IPS-11a (cell line): ENCODE data around the gene TBX15.

ENCODE experiments used
- H3K4me3 ChIP-seq: one replicate; pipeline ENCODE4 v1.5.1; 2013; ENCODE audit warnings: low read depth, low read length, control low read depth

The TBX15 gene

DNA sequence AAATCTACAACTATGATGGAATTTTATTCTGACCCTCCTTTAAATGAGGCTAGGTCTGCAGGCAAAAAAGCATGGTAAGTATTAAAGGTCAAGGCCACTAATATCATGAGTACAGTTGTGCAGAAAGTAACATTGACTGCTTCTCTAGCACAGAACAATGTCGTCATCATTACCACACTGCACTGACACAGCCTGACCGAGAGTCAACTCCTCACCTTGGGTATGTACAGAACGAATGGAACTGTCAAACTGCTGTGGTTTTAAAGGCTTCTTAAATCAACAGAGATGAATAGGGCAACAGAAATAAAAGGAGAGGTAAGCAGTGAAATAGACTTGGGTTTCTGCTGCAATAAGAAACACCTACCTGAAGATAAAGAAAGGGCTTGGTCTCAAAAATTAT lies 88.8 kb downstream of the TBX15 start:
- H3K4me3 ChIP-seq = no peak overlapping the region

DNA sequence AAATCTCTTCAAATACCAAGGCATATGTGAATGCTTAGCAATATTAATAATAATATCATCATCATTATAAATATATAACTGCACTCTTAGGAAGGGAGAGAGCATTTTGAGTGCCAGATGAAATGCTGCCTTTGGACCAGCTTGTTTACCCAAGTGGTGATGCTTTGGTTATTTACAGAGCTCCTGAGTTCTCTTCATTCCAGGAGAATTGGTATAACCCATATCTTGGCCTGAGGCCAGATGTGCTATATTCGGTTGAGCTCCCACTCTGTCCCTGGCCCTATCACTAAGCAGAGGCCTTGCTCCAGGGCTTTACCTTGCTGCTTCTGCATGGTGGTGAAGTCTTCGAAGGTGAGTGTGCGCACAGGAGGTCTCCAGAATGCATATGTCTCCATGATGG lies 89.4 kb downstream of the TBX15 start:
- no peak overlapping the region for H3K4me3 ChIP-seq

DNA sequence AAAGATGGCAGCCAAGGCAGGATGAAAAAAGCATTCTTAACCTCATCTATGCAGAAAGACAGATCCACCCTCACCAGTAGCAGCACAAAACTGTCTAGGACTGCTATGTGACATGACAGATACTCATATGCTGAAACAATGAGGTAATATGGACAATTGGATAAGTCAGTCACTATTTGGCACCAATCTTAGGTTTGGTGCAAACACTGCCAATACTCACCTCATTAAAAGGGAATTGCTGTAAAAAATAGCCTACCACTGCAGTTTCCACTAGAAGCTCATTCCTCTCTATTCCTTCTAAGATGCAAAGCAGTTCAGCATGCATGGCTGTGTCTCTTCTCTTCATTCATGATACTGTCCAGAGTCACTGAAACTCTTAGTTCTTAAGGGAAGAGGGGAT lies 91.7 kb downstream of the TBX15 start:
- no peak overlapping the region for H3K4me3 ChIP-seq

DNA sequence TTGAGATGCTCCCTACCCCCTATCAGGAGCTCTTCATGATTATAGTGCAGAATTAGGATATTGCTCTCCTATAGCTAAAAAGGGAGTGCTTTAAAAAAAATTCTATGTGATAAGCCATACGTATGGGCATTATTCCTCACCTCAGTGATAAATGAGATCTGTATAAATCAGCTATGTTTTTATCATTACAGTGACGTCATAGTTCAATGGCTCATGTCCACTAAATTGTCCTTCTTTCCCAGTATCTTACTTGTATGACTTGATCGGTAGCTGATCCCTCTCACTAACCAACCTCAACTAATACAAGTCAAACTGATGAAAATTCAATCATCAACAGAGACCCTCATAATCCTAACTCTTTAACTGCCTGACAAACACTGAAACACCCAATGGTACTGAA lies 93.3 kb downstream of the TBX15 start:
- no peak overlapping the region for H3K4me3 ChIP-seq

DNA sequence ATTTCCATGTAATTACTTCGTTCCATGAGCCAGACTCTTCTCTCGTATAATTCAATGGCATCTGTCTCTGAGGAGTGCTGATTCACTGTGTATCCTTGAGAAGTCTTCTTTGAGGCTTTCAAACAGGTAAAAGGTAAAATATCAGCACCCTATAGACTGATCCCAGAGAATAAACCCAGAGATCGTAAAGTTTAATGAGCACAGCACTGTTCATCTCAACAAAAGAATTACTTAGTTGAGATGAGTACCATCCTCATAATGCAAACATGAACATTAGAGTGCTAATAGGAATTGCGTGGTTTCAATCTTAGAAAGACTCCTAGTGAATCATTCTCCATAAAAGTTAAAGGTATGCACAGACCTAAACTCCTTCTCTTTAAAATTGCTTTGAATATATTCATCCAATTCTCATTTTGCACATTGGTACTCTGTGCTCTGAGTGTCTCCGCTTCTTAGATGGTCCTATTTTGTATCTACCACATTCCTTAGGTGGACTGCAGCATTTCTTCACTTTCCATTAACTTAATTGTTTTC lies 97.2 kb downstream of the TBX15 start:
- no peak overlapping the region for H3K4me3 ChIP-seq

DNA sequence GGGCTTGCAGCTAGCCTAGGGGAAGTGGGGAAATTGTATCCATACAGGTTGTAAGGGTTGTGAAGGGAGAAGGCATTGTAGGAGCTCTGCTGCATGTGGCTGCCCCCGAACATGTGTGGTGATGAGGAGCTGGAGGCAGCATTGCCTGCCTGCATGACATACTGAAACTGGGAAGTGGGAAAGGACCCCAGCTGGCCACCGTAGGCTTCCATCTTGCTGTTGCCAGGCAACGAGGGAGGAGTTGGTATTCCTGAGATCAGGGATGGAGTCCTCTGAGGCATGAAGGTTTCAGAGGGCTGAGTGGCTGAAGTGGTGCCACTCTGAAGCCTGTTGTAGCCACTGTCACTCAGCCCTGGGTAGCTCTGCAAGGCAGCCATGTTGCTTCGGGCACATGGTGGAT lies 103.2 kb downstream of the TBX15 start:
- no peak overlapping the region for H3K4me3 ChIP-seq

DNA sequence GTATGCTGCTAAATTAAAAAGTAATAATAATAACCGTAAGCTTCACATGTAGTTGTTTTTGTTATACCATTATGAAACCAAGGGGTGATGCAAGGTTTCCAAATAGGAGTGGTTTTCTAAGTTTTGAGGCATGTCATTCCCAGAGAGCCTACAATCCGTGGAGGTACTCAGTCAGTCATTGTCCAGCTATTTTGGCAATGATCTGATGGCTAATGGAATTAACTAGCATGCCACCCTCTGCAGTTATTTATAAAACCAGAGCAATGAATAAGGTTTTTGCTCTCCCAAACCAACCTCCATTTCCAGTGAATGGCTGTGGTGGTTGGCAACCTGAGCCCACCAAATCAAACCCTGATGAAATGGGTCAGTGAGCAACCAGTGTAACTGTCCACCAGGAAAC lies 106.4 kb downstream of the TBX15 start:
- no peak overlapping the region for H3K4me3 ChIP-seq

DNA sequence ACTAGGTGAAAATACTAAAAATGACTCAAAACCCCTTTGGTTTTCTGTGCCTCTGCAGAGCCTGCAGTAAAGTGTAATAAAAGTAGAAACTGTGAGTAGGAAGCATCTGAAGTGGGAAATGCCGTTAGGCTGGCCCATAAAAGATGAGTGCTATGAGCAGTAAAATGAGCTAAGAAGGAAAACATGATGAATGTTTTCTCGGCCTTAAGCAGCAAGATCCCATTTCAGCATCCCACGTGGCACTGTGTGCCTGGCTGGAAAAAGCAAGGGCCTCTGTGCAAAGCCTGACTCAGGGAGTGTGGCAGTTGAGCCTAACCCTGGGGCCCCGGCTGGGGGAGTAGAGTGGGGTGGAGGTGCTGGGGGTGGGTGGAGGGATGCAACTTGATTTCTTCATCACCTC lies 109.5 kb downstream of the TBX15 start:
- no peak overlapping the region for H3K4me3 ChIP-seq

DNA sequence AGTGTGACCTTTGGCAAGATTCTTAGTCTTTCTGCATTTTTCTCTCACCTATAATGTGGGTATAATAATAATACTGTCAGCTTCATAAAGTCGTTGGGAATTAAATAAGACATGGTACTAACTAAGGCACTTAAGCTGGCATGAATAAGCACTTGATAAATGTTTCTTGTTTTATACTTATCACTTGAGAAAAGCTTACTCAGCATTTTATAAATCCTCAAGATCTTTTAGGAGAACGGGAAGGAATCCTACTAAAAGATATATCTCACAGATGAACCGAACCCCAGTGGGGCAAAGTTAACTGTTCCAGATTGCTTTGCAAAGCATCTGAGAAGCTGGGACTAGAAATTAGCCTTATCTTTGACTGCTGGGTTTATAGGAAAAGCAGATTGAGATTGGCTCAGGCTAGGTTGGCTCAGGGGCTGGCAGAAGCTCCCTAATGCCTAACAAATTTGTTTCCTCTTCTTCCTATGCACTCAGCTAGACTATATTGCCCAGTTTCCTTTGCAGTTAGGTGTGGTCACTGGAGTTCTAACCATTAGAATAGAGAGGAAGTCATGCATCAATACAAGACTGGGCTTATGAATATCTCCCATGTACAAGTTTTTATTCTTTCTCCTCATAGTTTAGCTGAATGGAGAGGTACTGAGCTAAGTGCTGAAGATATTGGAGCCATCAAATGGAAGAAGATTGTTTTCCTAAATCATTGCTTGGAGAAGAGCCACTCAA lies 110.3 kb downstream of the TBX15 start:
- no peak overlapping the region for H3K4me3 ChIP-seq

DNA sequence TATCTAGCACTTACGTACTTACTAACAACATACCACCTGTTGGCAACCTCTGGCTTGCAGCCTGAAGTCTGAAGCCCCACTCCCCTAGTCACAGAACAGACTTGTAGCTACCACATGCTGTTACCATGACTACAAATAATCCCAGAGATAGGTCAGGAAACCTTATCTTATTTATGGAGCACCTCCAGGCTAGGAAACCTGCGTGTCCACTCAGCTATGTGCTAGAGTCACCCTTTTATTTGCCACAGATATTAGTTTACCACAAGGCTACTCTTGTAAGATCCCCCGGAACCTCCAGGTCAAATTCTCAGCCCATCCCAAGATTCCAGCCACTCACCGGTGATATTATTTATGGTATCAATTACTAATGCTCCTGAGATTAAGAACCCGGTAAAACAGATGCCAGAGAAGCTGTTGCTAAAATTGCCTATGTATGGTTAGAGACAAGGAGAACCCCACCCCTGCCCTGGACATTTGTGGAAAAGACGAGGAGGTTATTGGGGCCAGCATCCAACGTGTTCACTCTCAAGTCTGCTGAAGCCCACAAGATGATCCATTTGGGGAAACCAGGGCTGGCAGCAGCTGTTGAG lies 116.5 kb downstream of the TBX15 start:
- no peak overlapping the region for H3K4me3 ChIP-seq

DNA sequence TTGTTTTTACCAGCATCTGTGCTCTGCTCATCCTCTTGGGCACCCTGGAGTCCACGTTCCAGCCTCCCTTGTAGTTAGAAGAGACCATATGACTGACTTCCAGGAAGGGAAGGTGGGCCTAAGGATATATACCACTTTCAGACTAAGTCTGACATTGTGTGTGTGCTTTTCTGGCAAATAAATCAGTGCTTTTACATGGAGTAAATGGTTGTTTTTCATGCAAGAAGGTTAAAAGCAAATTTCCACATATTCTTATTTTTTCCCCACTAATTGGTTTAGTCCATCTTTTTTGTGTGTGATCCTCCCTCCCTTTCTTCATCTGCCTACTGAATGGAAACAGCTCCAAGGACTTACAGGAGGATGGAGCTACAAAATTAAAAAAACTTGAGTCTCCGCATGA lies 119.8 kb downstream of the TBX15 start:
- no peak overlapping the region for H3K4me3 ChIP-seq

DNA sequence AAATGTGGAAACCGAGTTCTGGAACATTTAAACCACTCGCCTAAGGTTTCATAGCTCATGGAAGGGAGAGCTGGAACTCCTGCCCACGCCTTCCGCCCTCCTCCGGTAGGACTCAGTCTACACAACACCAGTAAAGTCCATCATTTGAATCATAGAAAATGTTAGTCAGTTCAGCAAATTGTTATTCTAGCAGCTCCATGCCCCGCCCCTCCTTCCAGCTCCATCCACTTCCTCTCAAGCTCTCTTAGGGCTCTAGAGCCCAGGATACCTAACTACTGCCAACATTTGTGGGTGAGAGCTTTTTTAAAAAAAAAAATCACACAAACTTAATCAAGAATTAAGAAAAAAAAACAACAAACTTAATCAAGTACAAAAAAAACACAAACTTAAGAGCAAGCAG lies 121.8 kb downstream of the TBX15 start:
- no peak overlapping the region for H3K4me3 ChIP-seq

DNA sequence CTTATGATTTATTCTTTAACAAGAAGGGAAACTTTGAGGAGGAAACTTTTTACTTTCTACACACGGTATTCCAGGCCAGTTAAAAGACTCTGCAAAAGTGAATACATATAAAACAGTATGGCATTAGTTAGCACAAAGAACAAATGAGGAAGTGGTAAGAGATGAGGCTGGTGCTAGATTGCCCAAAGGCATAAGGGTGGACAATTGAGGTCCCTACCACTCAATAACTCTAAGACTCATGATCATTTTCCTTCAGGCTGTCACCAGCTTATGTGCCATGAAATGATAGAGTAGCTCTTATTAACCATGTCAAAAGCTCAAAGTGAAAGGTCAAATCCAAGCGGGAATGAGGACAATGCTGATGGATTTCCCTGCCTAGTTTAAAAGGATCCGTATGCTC lies 124.5 kb downstream of the TBX15 start:
- no peak overlapping the region for H3K4me3 ChIP-seq

DNA sequence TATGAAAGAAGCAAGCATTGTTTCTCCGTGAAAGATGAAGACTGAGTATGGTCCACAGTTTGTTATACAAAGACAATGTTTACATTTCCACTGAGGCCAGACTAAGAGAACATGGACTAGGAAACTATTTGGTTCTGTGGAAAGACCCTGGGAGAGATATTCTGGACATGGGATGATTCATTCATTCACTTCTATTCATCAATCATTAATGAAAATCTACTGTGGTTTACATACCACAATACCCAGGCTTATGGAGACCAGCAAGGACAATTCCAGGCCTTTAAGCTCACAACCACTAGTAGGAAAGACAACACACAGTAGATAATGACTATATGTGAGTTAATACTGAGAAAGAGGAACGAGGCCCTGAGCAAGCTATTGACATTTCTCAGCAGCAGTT lies 125.4 kb downstream of the TBX15 start:
- H3K4me3 ChIP-seq = no peak overlapping the region

DNA sequence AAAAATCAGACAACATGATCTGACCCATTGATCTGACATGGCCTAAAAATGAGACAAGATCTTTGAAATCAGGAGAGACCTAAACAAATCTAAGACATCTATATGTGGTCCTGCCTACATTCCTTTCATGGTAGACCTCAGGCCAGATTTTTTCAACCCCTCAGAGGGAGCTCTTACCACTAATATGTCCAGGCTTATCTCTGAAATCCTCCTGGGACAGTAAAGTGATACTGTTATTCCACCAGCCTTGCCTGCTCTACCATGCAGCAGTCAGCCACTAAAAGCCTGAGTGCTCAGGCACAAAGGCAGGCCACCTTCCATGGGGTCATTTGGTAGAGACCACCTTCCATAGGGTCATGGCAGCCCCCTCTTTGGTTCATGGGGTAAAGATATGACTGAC lies 126.9 kb downstream of the TBX15 start:
- no peak overlapping the region for H3K4me3 ChIP-seq

DNA sequence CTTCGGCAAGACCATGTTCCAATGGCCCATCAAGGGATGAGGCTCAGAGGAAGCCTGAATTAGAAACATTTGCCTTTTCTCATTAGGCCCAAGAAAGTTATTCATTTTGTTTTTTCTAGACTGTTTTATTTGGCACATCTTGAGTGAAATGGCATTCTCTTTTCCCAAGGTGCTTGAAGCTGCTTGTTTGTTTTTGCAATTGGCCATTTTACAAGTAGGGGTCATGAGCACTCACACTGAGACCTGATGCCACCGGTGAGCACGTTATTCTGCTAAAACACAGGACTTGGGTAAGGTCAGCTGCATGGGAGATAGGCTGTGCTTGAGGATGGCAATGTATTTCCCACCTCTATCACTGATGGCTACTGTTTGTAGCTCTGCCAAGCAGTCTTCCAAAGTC lies 128.1 kb downstream of the TBX15 start:
- H3K4me3 ChIP-seq = no peak overlapping the region

DNA sequence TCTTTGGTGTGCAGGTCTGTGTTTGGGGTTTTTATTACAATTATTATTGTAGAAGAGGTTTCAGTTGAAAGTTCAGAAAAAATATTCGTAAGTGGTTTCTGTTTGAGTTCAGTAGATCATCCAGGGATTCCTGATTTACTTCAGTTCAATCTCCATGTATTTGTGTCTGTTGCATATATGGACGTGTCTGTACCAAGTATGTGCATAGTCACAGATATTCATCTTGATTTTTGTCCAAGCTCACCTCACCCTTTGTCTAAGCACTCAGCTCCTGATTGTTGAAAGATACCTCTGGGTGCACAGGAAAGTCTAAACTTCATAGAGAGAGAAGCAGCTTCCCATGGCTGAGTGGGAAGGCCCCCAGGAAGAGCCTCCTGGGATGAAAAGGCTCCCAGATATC lies 141.7 kb downstream of the TBX15 start:
- H3K4me3 ChIP-seq = no peak overlapping the region

DNA sequence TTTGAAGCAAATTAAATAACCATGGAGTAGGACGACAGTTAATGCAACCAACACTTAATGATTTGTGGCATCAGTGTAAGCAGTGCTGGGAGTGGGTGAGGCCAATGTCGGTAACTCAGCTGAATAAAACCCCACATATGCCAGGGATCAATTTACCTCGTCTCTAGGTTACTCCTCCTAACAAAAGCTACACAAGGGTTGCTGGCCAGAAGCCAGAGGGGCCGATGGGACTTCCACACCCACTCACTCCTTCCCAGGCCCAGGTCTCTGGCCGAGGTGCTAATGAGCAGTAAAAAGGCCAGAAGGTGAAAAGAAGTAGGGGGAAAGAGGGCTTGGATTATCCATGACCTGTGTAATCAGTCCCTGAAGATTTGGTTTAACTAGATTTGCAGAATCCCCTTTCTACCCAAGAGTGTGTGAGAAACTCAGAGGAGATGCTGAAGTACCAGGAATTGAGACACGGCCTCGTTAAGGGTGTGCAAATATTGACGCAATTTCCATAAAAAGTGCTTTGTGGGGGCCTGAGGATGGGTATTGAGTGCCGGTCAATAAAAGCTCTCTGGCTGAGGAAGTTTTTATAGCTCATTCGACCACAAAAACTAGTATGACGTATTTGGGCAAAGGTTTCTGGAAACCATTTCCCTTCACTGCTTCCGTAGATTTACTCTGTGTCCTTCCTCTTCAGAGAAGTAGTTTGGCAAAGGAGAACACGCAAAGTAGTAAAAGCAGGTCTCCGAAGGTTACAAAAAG lies 145.5 kb downstream of the TBX15 start:
- H3K4me3 ChIP-seq = no peak overlapping the region

DNA sequence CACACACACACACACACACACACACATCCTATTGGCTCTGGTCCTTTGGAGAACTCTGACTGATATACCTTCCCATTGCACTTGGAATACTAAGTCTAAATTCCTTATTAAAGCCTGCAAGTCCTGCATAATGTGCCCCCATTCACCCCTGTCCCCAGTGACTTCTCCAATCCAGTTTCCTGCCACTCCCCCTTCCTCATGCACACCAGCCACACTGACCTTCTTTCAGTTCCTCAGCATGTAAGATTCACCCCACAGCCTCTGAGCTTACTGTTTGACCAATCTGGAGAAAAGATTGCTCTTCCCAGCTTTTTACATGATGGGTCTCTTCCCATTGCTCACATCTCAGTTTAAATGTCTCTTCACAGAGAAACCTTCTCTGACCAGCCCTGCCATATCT lies 146.6 kb downstream of the TBX15 start:
- no peak overlapping the region for H3K4me3 ChIP-seq
